K562 (cell line): Measurements from ENCODE around the gene SLC39A11. TPM values are rescaled to one million over a fixed set of nuclear protein-coding genes. Genes with fewer than 3 reads are reported as not detected.

Experiments used
- ATAC-seq: fragments of 200-7000 bp; cut with Tn5 transposase; 3 replicates; pipeline ENCODE4 v1.9.1; 2020; ENCODE audit warnings: moderate library complexity
- BruUV-seq: library from RNA; stranded (reverse); fragments of 400-500 nt; replicated peaks from 2 replicates; lab custom pipeline; 2021; lab: Mats Ljungman, UMichigan
- CTCF ChIA-PET: fragments of 300-600 bp; formaldehyde crosslinking; extraction: SDS; loops from one replicate; lab custom pipeline; 2021; ENCODE audit warnings: low intra/inter-chr PET ratio; lab: Yijun Ruan, JAX
- POLR2A ChIA-PET: fragments of 300-600, 350-650 bp; sonication (Branson Sonifier 250); formaldehyde crosslinking; extraction: SDS; loops from one replicate; lab custom pipeline; 2021; ENCODE audit warnings: antibody characterized with exemption, inconsistent platforms; lab: Yijun Ruan, JAX
- DNase-seq, 4 experiments: peaks; one replicate each; pipeline versions ENCODE4 v3.0.0 to v3.0.0-alpha.2; 2011 to 2018; ENCODE audit warnings: low spot score in 3 of 4, mixed read lengths in 3 of 4; ENCODE audit errors: extremely low read depth in 1 of 4
- FAIRE-seq: peaks from 2 replicates; lab custom pipeline; 2011; peaks lifted over from hg19 to GRCh38; lab: Jason Lieb, UNC
- H2AFZ ChIP-seq: 2 replicates; pipeline ENCODE4 v1.6.0; 2011; ENCODE audit warnings: low read depth, low read length, control low read depth, inconsistent platforms
- H3K27ac ChIP-seq: fragments of 200-600 bp; 3 replicates; pipeline ENCODE4 v1.8.0; 2011; ENCODE audit warnings: low read depth, mild to moderate bottlenecking, control low read depth, inconsistent platforms, low read length, moderate library complexity, mixed read lengths; ENCODE audit errors: extremely low read depth
- H3K27me3 ChIP-seq, 2 experiments: fragments of 300-600 bp in 1 of 2; 2 replicates in 1 of 2; 3 replicates in 1 of 2; pipeline versions ENCODE4 v1.6.0 to v1.8.0; 2011; ENCODE audit warnings: inconsistent platforms in 2 of 2, low read length in 2 of 2, mild to moderate bottlenecking in 1 of 2, mixed read lengths in 1 of 2, moderate library complexity in 1 of 2; ENCODE audit not compliant: control insufficient read depth in 2 of 2, insufficient read depth in 2 of 2
- H3K36me3 ChIP-seq: fragments of 300-600 bp; 3 replicates; pipeline ENCODE4 v1.8.0; 2011; ENCODE audit warnings: mild to moderate bottlenecking, low read length, inconsistent platforms; ENCODE audit not compliant: control insufficient read depth, insufficient read depth
- H3K4me1 ChIP-seq, 2 experiments: fragments of 200-600 bp in 1 of 2; replicated peaks in 1 of 2; 2 replicates in 1 of 2; 3 replicates in 1 of 2; pipeline versions ENCODE4 v1.5.1 to v1.8.0; 2011; ENCODE audit warnings: inconsistent platforms in 2 of 2, low read length in 2 of 2, mild to moderate bottlenecking in 1 of 2, mixed read lengths in 1 of 2, moderate library complexity in 1 of 2; ENCODE audit not compliant: control insufficient read depth in 2 of 2, insufficient read depth in 2 of 2
- H3K4me2 ChIP-seq: 2 replicates; pipeline ENCODE4 v1.6.1; 2011; ENCODE audit warnings: low read length, control low read depth, inconsistent platforms, mixed read lengths; ENCODE audit not compliant: insufficient read depth
- H3K4me3 ChIP-seq: fragments of 200-600 bp; sonication (generic), shearing (Covaris generic); 2 replicates; pipeline ENCODE4 v1.5.1; 2016; ENCODE audit warnings: control low read depth, inconsistent platforms
- H3K79me2 ChIP-seq: fragments of 200-600 bp; 3 replicates; pipeline ENCODE4 v1.8.0; 2011; ENCODE audit warnings: low read length, inconsistent platforms; ENCODE audit not compliant: control insufficient read depth, insufficient read depth
- H3K9ac ChIP-seq, 2 experiments: 2 replicates each; pipeline versions ENCODE4 v1.6.0 to v1.6.1; 2011; ENCODE audit warnings: low read depth in 2 of 2, low read length in 2 of 2, control low read depth in 1 of 2, inconsistent platforms in 1 of 2, mild to moderate bottlenecking in 1 of 2, mixed read lengths in 1 of 2; ENCODE audit not compliant: insufficient read depth in 1 of 2
- H3K9me1 ChIP-seq: one replicate; pipeline ENCODE4 v1.6.0; 2011; ENCODE audit warnings: inconsistent platforms, mild to moderate bottlenecking, low read length, moderate library complexity; ENCODE audit not compliant: control insufficient read depth, insufficient read depth
- H3K9me3 ChIP-seq: replicated peaks from 2 replicates; pipeline ENCODE4 v1.5.1; 2011; ENCODE audit warnings: low read depth, low read length, inconsistent platforms; ENCODE audit not compliant: control insufficient read depth, insufficient read depth
- H4K20me1 ChIP-seq: replicated peaks from 2 replicates; pipeline ENCODE4 v1.6.1; 2011; ENCODE audit warnings: low read length, inconsistent platforms, mixed read lengths; ENCODE audit not compliant: control insufficient read depth, insufficient read depth
- ARHGAP35 ChIP-seq: fragments of 450-650 bp; IDR thresholded peaks from 2 replicates; pipeline ENCODE4 v1.6.1; 2018; ENCODE audit not compliant: partially characterized antibody
- ATF3 ChIP-seq, 2 experiments: fragments of 450-650 bp in 1 of 2; sonication (generic) in 1 of 2; formaldehyde crosslinking in 1 of 2; IDR thresholded peaks in 1 of 2; conservative IDR thresholded peaks in 1 of 2; 2 replicates each; pipeline versions ENCODE4 v1.6.1 to v1.8.1; 2016 to 2023; ENCODE audit warnings: mild to moderate bottlenecking in 2 of 2, moderate library complexity in 2 of 2, inconsistent platforms in 1 of 2, missing genetic modification reagents in 1 of 2
- DMBX1 ChIP-seq: fragments of 250-450 bp; sonication (Bioruptor Pico); IDR thresholded peaks from 2 replicates; pipeline ENCODE4 v1.8.0; 2022; ENCODE audit warnings: inconsistent platforms, mild to moderate bottlenecking, moderate library complexity, borderline replicate concordance
- ESRRA ChIP-seq: fragments of 450-650 bp; IDR thresholded peaks from 2 replicates; pipeline ENCODE4 v1.6.1; 2014; ENCODE audit warnings: low read depth, mild to moderate bottlenecking, moderate library complexity, borderline replicate concordance
- MAFK ChIP-seq: IDR thresholded peaks from 2 replicates; pipeline ENCODE4 v1.6.1; 2011; ENCODE audit warnings: low read length, improper control_type of control experiment
- NEUROD1 ChIP-seq: fragments of 150-350 bp; IDR thresholded peaks from 2 replicates; pipeline ENCODE4 v1.6.1; 2014; ENCODE audit warnings: borderline replicate concordance, low read length, low read depth; ENCODE audit not compliant: partially characterized antibody
- TBP ChIP-seq: optimal IDR thresholded peaks from 2 replicates; pipeline ENCODE3; 2011; ENCODE audit warnings: low read depth, low read length, improper control_type of control experiment
- ZNF280A ChIP-seq: fragments of 450-650 bp; IDR thresholded peaks from 2 replicates; pipeline ENCODE4 v1.6.1; 2018; ENCODE audit warnings: mild to moderate bottlenecking, low read depth; ENCODE audit not compliant: partially characterized antibody
- ZNF551 ChIP-seq: fragments of 250-450 bp; sonication (Bioruptor Pico); IDR thresholded peaks from 2 replicates; pipeline ENCODE4 v1.5.0; 2021; ENCODE audit warnings: mild to moderate bottlenecking, moderate library complexity
- WGBS: fragments of 100-300 bp; shearing (Covaris generic); methylation state at CpG from one replicate; pipeline ENCODE4 v1.1.6; 2016; ENCODE audit warnings: low coverage, mixed read lengths; ENCODE audit not compliant: insufficient coverage; ENCODE audit errors: missing lambda C conversion rate; 5-methylcytosine and 5-hydroxymethylcytosine counted together
- in situ Hi-C: fragments of 300-500 bp; cut with MboI; formaldehyde crosslinking; loops from 4 replicates; pipeline ENCODE4 v1.15.0; 2018; ENCODE audit warnings: inconsistent platforms, mixed read lengths
- intact Hi-C: fragments of 100-400 bp; cut with micrococcal nuclease; formaldehyde crosslinking; loops from 2 replicates; pipeline ENCODE4 v1.14.2; 2022
- polyA plus RNA-seq, 8 experiments: library from polyadenylated mRNA; depleted of rRNA in 4 of 8; stranded (reverse) in 5 of 8; unstranded in 3 of 8; fragments of >200 nt; fragmentation: Nextera tagmentation in 2 of 8; fragmentation: Illumina TruSeq in 1 of 8; extraction: Ambion mirVana in 2 of 8; extraction: Trizol in 1 of 8; gene quantifications; 2 replicates each; pipeline versions ENCODE4 v1.2.1 to v1.2.3, GENCODE V29; 2011 to 2014; ENCODE audit warnings: inconsistent platforms in 1 of 8, missing spikeins in 1 of 8
- total RNA-seq, 7 experiments: library from RNA; depleted of rRNA in 6 of 7; stranded (reverse); fragments of >200 nt in 6 of 7; fragmentation: Illumina TruSeq in 2 of 7; extraction: Trizol in 2 of 7; gene quantifications; 2 replicates each; pipeline versions ENCODE4 v1.2.1 to v1.2.3, GENCODE V29; 2011 to 2021; ENCODE audit warnings: low replicate concordance in 1 of 7

SLC39A11 gene
- total and polyA plus RNA-seq, 9 of the 15 experiments (the other 6 are each of a cell fraction or from before 2014, with no cell fraction given) = 10.5 to 26.4 (median 13.4) TPM

GRCh38 chr17:72812823-72813222 lies 279.7 kb downstream of the SLC39A11 start:
- H3K79me2 ChIP-seq = no peaks in the 10 kb centered on the region
- no TSS peak for BruUV-seq
- H3K4me2 ChIP-seq = no peak overlapping the region
- no peaks in the 10 kb centered on the region for H3K4me1 ChIP-seq
- H3K9me3 ChIP-seq = no peaks in the 10 kb centered on the region
- intact Hi-C loops = no loop called here
- no peak for ATAC-seq
- no peak overlapping the region for H3K9ac ChIP-seq
- TF ChIP-seq MAFK (no peak), ESRRA (no peak), ARHGAP35 (no peak), ATF3 (IDR thresholded peaks at IDR 0.05) (peak; percentile 50; the same call in 1 of the 2 replicates), ATF3 (CRISPR knock-in tag; conservative IDR thresholded peaks at IDR 0.05) (no peak), DMBX1 (CRISPR knock-in tag) (no peak), TBP (no peak), ZNF551 (CRISPR knock-in tag) (no peak), ZNF280A (no peak), NEUROD1 (no peak)
- H3K9me1 ChIP-seq = no peaks in the 10 kb centered on the region
- no peaks in the 10 kb centered on the region for H4K20me1 ChIP-seq
- no peak for DNase-seq
- WGBS = 59% methylated on average over 7 of the region's 7 CpGs
- no peak overlapping the region for H3K27ac ChIP-seq
- H3K27me3 ChIP-seq = no peaks in the 10 kb centered on the region
- no peak for FAIRE-seq
- in situ Hi-C loops = no loop called here
- H2AFZ ChIP-seq = no peak overlapping the region
- H3K36me3 ChIP-seq = no peaks in the 10 kb centered on the region
- POLR2A ChIA-PET = interaction anchor here (0.6 to 1.2 kb wide), 3 partner anchors 16 to 54 kb away, joined by 3 to 4 read pairs (median 3); no protein-coding TSS in a partner anchor
- H3K4me3 ChIP-seq = no peak overlapping the region
- CTCF ChIA-PET = no interaction called here
